Esophagus (tissue), 2 donors: ENCODE measurements around the gene MINK1. TPM values are rescaled to one million over a fixed set of nuclear protein-coding genes. Genes with fewer than 3 reads are reported as not detected.
A peak's percentile ranks its signal among the peaks of the same experiment; 100 is the strongest.
"Not testable (repeated sequence)": the region's sequence is repeated elsewhere in the genome, so short reads cannot be mapped to it uniquely, and the experiment has no call there.

ENCODE experiments used
- H3K27ac ChIP-seq, 2 donors: one replicate each; pipeline ENCODE4 v1.5.1; 2013; ENCODE audit warnings: low read depth in 2 of 2, mild to moderate bottlenecking in 2 of 2, inconsistent platforms in 1 of 2, low read length in 1 of 2, moderate library complexity in 1 of 2
- H3K27me3 ChIP-seq, 2 donors: one replicate each; pipeline ENCODE4 v1.6.1; 2013; ENCODE audit warnings: low read length in 2 of 2, control low read depth in 1 of 2, mild to moderate bottlenecking in 1 of 2; ENCODE audit not compliant: insufficient read depth in 2 of 2, control insufficient read depth in 1 of 2
- H3K36me3 ChIP-seq, 2 donors: one replicate each; pipeline ENCODE4 v1.6.1; 2013; ENCODE audit warnings: low read length in 1 of 2; ENCODE audit not compliant: control insufficient read depth in 2 of 2, insufficient read depth in 2 of 2
- H3K4me1 ChIP-seq, 2 donors: one replicate each; pipeline ENCODE4 v1.6.1; 2013; ENCODE audit warnings: low read length in 1 of 2; ENCODE audit not compliant: control insufficient read depth in 2 of 2, insufficient read depth in 2 of 2
- H3K4me3 ChIP-seq, 2 donors: one replicate each; pipeline ENCODE4 v1.5.1; 2013; ENCODE audit warnings: low read length in 2 of 2, mild to moderate bottlenecking in 2 of 2, low read depth in 1 of 2, moderate library complexity in 1 of 2
- H3K9me3 ChIP-seq, 2 donors: one replicate each; pipeline ENCODE4 v1.6.1; 2013; ENCODE audit warnings: mild to moderate bottlenecking in 2 of 2, low read depth in 1 of 2, low read length in 1 of 2, moderate library complexity in 1 of 2; ENCODE audit not compliant: control insufficient read depth in 2 of 2, insufficient read depth in 1 of 2
- WGBS, 2 donors: extraction: QIAGEN DNeasy Blood & Tissue Kit; methylation state at CpG; one replicate each; pipeline ENCODE4 v1.1.7; 2013; 5-methylcytosine and 5-hydroxymethylcytosine counted together
- polyA plus RNA-seq, 2 donors: library from polyadenylated mRNA; stranded (reverse); fragments of 200-250 nt; gene quantifications; one replicate each; pipeline ENCODE4 v1.2.3, GENCODE V29; 2013
- donor health status: healthy with polysubstance abuse.
- donor health status: Bipolar disorder and iron deficiency.

Gene MINK1
- polyA plus RNA-seq, 2 donors: 86.1 to 161 TPM

GRCh38 chr17:4854111-4854681, 21.1 kb downstream of the MINK1 start:
- Histone ChIP-seq H3K4me3 (peak overlapping the region in 1 of 2 donors; percentile 28), H3K4me1 (peaks cover 6 to 31% of the 10 kb centered on the region in 2 donors), H3K36me3 (no peaks in the 10 kb centered on the region), H3K9me3 (no peaks in the 10 kb centered on the region), H3K27ac (peak overlapping the region; percentile 93 to 99), H3K27me3 (no peaks in the 10 kb centered on the region)
- WGBS, 2 donors: 57 to 58% methylated on average over 5 of the region's 5 CpGs

GRCh38 chr17:4856271-4856936, 23.3 kb downstream of the MINK1 start:
- peaks cover 8 to 29% of the 10 kb centered on the region in 2 donors for H3K4me1 ChIP-seq
- WGBS, 2 donors: 86 to 88% methylated on average over 17 of the region's 17 CpGs
- no peak overlapping the region for H3K4me3 ChIP-seq
- H3K36me3 ChIP-seq: peaks cover 0 to 4% of the 10 kb centered on the region in 2 donors
- H3K27ac ChIP-seq: peak overlapping the region; percentile 11 to 64
- no peaks in the 10 kb centered on the region for H3K27me3 ChIP-seq
- no peaks in the 10 kb centered on the region for H3K9me3 ChIP-seq

- 89 to 91% methylated on average over 7 of the region's 7 CpGs for WGBS, 2 donors
- Histone ChIP-seq H3K4me1 (peaks cover 8 to 27% of the 10 kb centered on the region in 2 donors), H3K4me3 (no peak overlapping the region), H3K27ac (peak overlapping the region in 1 of 2 donors; percentile 83), H3K27me3 (no peaks in the 10 kb centered on the region), H3K9me3 (no peaks in the 10 kb centered on the region), H3K36me3 (peaks cover 0 to 4% of the 10 kb centered on the region in 2 donors)
These were observed 23.8 kb downstream of the MINK1 start for GRCh38 chr17:4856937-4857314.

DNA sequence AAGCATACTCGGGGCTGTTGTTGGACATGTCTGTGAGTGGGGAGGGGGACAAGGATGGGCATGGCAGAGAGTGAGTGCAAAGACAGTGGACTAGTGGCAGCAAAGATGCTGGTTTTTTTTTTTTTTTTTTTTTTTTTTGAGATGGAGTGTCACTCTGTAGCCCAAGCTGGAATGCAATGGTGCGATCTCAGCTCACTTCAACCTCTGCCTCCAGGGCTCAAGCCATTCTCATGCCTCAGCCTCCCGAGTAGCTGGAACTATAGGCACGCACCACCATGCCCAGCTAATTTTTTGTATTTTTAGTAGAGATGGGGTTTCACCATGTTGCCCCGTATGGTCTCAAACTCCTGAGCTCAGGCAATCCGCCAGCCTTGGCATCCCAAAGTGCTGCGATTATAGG, 24.2 kb downstream of the MINK1 start:
- H3K27me3 ChIP-seq, H3K9me3 ChIP-seq, H3K4me3 ChIP-seq, H3K36me3 ChIP-seq: not testable (repeated sequence)
- Histone ChIP-seq H3K27ac (peak overlapping the region; percentile 79 to 83), H3K4me1 (peaks cover 8 to 25% of the 10 kb centered on the region in 2 donors)
- WGBS, 2 donors: 66 to 67% methylated on average over 6 to 7 of the region's 7 CpGs

GRCh38 chr17:4858068-4858881, 25.1 kb downstream of the MINK1 start:
- H3K36me3 ChIP-seq: peaks cover 0 to 4% of the 10 kb centered on the region in 2 donors
- 37 to 48% methylated on average over 6 to 7 of the region's 7 CpGs for WGBS, 2 donors
- no peaks in the 10 kb centered on the region for H3K9me3 ChIP-seq
- peaks cover 8 to 22% of the 10 kb centered on the region in 2 donors for H3K4me1 ChIP-seq
- H3K27ac ChIP-seq: peak overlapping the region; percentile 79 to 83
- no peaks in the 10 kb centered on the region for H3K27me3 ChIP-seq
- no peak overlapping the region for H3K4me3 ChIP-seq

DNA sequence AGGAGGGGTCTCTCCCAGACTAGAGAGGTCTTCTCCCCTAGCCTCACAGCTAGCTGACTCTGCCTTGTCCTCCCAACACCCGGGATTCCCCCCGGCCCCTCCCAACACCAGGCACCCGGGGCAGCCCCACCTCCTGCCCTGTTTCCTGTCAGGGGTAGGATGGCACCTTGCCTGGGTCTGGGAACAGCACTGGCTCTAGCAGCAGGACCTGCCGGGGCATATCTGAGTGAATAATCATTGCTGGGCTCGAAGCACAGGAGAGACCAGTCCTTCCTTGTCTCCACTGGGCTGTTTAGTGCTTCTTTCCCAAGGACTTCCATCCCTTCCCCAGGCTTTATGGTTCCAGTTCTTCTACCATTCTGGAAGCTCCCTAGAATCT, 25.7 kb downstream of the MINK1 start:
- no peaks in the 10 kb centered on the region for H3K9me3 ChIP-seq
- WGBS, 2 donors: 17 to 21% methylated on average over 5 of the region's 5 CpGs
- H3K27ac ChIP-seq: peak overlapping the region; percentile 79 to 83
- H3K4me3 ChIP-seq: peak overlapping the region; percentile 13 to 81
- H3K27me3 ChIP-seq: no peaks in the 10 kb centered on the region
- H3K4me1 ChIP-seq: peaks cover 8 to 18% of the 10 kb centered on the region in 2 donors
- peaks cover 0 to 4% of the 10 kb centered on the region in 2 donors for H3K36me3 ChIP-seq

DNA sequence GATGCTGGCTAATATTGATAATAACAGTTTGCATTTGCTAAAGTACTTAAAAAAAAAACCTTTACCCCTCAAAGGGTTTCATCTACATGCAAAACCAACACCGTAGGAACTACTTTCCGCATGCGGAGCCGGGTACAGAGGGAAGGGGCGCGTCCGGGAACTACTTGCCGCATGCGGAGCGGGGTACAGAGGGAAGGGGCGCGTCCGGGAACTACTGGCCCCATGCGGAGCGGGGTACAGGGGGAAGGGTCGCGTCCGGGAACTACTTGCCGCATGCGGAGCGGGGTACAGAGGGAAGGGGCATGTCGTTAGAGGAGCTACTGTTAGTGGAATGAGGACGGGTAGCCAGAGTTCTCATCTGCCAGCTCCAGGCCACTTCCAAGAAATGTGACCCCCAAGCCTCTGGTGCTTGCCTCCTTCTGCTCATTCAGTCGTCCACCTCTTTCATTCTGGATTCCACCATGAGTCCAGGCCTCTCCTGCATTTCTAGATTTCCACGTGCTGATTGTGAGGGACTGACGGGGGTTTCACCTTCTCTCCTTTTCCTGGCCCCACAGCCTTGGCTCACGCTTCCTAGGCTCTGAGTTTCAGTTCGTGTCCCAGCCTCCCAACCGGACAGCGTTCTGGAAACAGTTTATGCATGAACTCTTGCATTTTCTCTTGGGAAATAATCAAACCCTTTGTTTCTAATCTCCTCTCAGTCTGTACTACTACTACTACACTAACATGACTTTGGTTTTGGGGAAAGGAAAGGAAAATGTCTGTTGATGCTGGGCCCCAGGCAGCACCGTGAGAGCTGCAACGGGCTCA, 26.9 kb downstream of the MINK1 start:
- 53 to 71% methylated on average over 32 of the region's 32 CpGs for WGBS, 2 donors
- H3K9me3 ChIP-seq: no peaks in the 10 kb centered on the region
- H3K27me3 ChIP-seq: no peaks in the 10 kb centered on the region
- H3K36me3 ChIP-seq: peaks cover 0 to 4% of the 10 kb centered on the region in 2 donors
- H3K27ac ChIP-seq: peak overlapping the region; percentile 79 to 89
- peak overlapping the region; percentile 59 to 81 for H3K4me3 ChIP-seq
- H3K4me1 ChIP-seq: peaks cover 5 to 16% of the 10 kb centered on the region in 2 donors

GRCh38 chr17:4860651-4861050, 27.5 kb downstream of the MINK1 start:
- H3K4me1 ChIP-seq: peaks cover 5 to 16% of the 10 kb centered on the region in 2 donors
- peak overlapping the region; percentile 69 to 79 for H3K27ac ChIP-seq
- H3K9me3 ChIP-seq: no peaks in the 10 kb centered on the region
- 64 to 71% methylated on average over 9 of the region's 9 CpGs for WGBS, 2 donors
- no peaks in the 10 kb centered on the region for H3K27me3 ChIP-seq
- peaks cover 0 to 4% of the 10 kb centered on the region in 2 donors for H3K36me3 ChIP-seq
- peak overlapping the region; percentile 59 to 81 for H3K4me3 ChIP-seq

- Histone ChIP-seq H3K27me3 (no peaks in the 10 kb centered on the region), H3K4me1 (peaks cover 5 to 16% of the 10 kb centered on the region in 2 donors), H3K27ac (peak overlapping the region in 1 of 2 donors; percentile 69), H3K9me3 (no peaks in the 10 kb centered on the region), H3K4me3 (peak overlapping the region; percentile 59 to 81), H3K36me3 (peaks cover 0 to 4% of the 10 kb centered on the region in 2 donors)
- 81 to 88% methylated on average over 16 of the region's 16 CpGs for WGBS, 2 donors
These were observed 27.9 kb downstream of the MINK1 start for GRCh38 chr17:4861052-4861451.
